ENCODE data around the gene C3orf20. TPM values are rescaled to one million over a fixed set of nuclear protein-coding genes. Genes with fewer than 3 reads are reported as not detected.

The C3orf20 gene
- total RNA-seq, 1 experiment from 2014 or later = not detected

DNA sequence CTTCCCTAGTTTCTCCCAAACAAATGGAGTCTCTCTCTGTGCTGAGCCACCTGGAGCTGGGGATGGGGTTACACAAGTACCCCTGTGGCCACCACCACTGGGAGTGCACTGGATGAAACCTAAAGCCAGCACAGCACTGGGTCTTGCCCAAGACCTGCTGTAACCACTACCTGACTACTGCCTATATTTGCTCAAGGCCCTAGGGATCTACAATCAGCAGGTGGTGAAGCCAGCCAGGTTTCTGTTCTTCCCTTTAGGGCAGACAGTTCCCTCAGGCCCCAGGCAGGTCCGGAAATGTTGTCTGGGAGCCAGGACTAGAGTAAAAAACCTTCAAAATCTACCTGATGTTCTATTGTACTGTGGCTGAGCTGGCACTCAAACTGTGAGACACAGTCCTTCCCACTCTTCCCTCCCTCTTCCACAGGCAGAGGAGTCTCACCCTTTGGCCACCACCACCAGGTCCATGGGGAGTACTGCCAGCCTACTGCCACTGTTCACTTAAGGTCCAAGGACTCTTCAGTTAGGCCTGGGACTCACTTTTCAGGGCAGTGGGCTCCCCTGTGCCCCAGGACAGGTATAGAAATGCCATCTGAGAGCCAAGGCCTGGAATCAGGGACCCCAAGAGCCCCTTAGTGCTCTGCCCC, 23.8 kb downstream of the C3orf20 start:
- DNase-seq (ENCODE audit: unreplicated experiment) = no peak
- Mint-ChIP-seq H3K9me3 (ENCODE audit: unreplicated experiment) (peaks cover 6% of the 10 kb centered on the region), H3K4me3 (ENCODE audit: unreplicated experiment) (no peak overlapping the region), H3K36me3 (ENCODE audit: insufficient read depth, unreplicated experiment) (no peaks in the 10 kb centered on the region), H3K27ac (ENCODE audit: low read depth, unreplicated experiment) (no peak overlapping the region), H3K4me1 (ENCODE audit: insufficient read depth, unreplicated experiment) (no peaks in the 10 kb centered on the region), H3K27me3 (ENCODE audit: insufficient read depth, unreplicated experiment) (peaks cover 39% of the 10 kb centered on the region)
- no TSS peak for BruUV-seq (replicated peaks)
- TF ChIP-seq, protein P1, sequence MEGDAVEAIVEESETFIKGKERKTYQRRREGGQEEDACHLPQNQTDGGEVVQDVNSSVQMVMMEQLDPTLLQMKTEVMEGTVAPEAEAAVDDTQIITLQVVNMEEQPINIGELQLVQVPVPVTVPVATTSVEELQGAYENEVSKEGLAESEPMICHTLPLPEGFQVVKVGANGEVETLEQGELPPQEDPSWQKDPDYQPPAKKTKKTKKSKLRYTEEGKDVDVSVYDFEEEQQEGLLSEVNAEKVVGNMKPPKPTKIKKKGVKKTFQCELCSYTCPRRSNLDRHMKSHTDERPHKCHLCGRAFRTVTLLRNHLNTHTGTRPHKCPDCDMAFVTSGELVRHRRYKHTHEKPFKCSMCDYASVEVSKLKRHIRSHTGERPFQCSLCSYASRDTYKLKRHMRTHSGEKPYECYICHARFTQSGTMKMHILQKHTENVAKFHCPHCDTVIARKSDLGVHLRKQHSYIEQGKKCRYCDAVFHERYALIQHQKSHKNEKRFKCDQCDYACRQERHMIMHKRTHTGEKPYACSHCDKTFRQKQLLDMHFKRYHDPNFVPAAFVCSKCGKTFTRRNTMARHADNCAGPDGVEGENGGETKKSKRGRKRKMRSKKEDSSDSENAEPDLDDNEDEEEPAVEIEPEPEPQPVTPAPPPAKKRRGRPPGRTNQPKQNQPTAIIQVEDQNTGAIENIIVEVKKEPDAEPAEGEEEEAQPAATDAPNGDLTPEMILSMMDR (IDR thresholded peaks at IDR 0.05; ENCODE audit: unreplicated experiment) = no peak
- ChIA-PET CTCF (interaction anchor here (0.5 to 0.9 kb wide), 3 partner anchors 220 to 223 kb away, joined by 3 to 4 read pairs (median 4); no protein-coding TSS in a partner anchor), POLR2A (interaction anchor here (0.6 kb wide), 1 partner anchor 339 kb away, joined by 3 read pairs; no protein-coding TSS in a partner anchor)
- intact Hi-C loops (cut with micrococcal nuclease) = no loop called here

DNA sequence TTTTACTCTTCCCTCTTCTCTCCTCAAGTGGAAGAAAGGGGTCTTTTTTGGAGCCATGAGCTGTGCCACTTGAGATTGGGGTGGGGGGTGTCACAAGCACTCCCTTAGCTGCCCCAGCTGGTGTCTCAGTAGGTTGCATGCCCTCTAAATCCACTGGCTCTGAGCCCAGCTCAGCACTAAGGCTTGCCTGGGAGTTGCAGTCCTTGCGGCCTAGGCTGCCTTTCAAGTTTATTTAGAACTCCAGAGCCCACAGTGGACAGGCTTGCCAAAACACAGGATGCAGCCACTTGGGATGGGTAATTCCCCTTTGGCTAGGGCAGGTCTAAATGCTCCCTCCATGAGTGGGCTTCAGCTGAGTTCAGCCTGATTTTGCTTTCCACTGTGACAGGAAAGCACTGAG, 24.7 kb downstream of the C3orf20 start:
- no TSS peak for BruUV-seq (replicated peaks)
- Mint-ChIP-seq H3K27ac (ENCODE audit: low read depth, unreplicated experiment) (no peak overlapping the region), H3K36me3 (ENCODE audit: insufficient read depth, unreplicated experiment) (no peaks in the 10 kb centered on the region), H3K27me3 (ENCODE audit: insufficient read depth, unreplicated experiment) (peaks cover 30% of the 10 kb centered on the region), H3K9me3 (ENCODE audit: unreplicated experiment) (peaks cover 1% of the 10 kb centered on the region), H3K4me3 (ENCODE audit: unreplicated experiment) (no peak overlapping the region), H3K4me1 (ENCODE audit: insufficient read depth, unreplicated experiment) (no peaks in the 10 kb centered on the region)
- TF ChIP-seq, protein P1 (IDR thresholded peaks at IDR 0.05; ENCODE audit: unreplicated experiment) = no peak
- ChIA-PET POLR2A (no interaction called here), CTCF (interaction anchor here (0.5 to 0.7 kb wide), 3 partner anchors 118 to 219 kb away, joined by 3 to 4 read pairs (median 3); no protein-coding TSS in a partner anchor)
- no peak for DNase-seq (ENCODE audit: unreplicated experiment)
- intact Hi-C loops (cut with micrococcal nuclease) = no loop called here

DNA sequence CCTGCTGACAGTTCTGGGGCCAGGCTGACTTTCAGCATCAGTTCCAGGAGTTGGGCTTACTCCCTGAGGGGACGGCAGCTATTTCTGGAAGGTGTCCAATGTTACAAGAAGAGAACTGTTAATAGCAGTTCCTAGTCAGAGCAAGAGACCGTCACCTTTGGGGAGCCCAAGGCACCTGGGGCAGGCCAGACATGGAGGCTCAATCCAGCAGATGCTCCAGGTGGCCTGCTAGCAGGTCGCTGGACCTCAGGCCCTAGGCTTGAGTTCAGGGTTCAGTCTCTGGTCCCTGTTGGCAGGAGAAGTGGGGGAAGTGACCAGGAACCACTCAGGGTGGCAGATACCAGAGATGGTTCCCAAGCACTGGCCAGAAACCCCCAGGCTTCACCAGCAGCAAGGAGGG, 25.9 kb downstream of the C3orf20 start:
- H3K36me3 Mint-ChIP-seq (ENCODE audit: insufficient read depth, unreplicated experiment) = no peaks in the 10 kb centered on the region
- TF ChIP-seq, protein P1 (IDR thresholded peaks at IDR 0.05; ENCODE audit: unreplicated experiment) = no peak
- no peak overlapping the region for H3K27ac Mint-ChIP-seq (ENCODE audit: low read depth, unreplicated experiment)
- ChIA-PET CTCF (interaction anchor here (1.0 kb wide), 1 partner anchor 223 kb away, joined by 3 read pairs; no protein-coding TSS in a partner anchor), POLR2A (interaction anchor here (0.7 kb wide), 1 partner anchor 67 kb away, joined by 3 read pairs; no protein-coding TSS in a partner anchor)
- BruUV-seq (replicated peaks) = no TSS peak
- peaks cover 17% of the 10 kb centered on the region for H3K27me3 Mint-ChIP-seq (ENCODE audit: insufficient read depth, unreplicated experiment)
- intact Hi-C loops (cut with micrococcal nuclease) = no loop called here
- no peaks in the 10 kb centered on the region for H3K4me1 Mint-ChIP-seq (ENCODE audit: insufficient read depth, unreplicated experiment)
- no peak overlapping the region for H3K4me3 Mint-ChIP-seq (ENCODE audit: unreplicated experiment)
- H3K9me3 Mint-ChIP-seq (ENCODE audit: unreplicated experiment) = no peaks in the 10 kb centered on the region
- no peak for DNase-seq (ENCODE audit: unreplicated experiment)

DNA sequence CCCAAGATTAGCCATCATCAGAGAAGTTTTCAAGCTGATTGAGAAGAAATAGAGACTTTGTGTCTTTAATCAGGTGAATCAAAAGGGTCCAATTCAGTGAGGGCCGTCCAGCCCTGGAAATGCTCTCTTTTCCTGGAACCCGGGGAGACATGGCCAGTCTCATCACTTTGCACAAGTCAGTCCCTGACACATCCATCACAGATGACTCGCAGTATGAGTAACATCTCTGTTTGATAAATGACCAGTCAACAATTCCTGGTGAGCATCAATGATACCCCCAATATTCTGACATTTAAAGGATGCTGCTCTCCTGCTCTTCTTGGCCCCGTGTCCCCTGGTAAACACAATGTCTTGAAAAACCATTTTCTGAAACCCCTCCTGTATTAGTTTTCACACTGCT, 26.7 kb downstream of the C3orf20 start:
- DNase-seq (ENCODE audit: unreplicated experiment) = no peak
- intact Hi-C loops (cut with micrococcal nuclease) = no loop called here
- Mint-ChIP-seq H3K36me3 (ENCODE audit: insufficient read depth, unreplicated experiment) (no peaks in the 10 kb centered on the region), H3K9me3 (ENCODE audit: unreplicated experiment) (no peaks in the 10 kb centered on the region), H3K4me1 (ENCODE audit: insufficient read depth, unreplicated experiment) (no peaks in the 10 kb centered on the region), H3K4me3 (ENCODE audit: unreplicated experiment) (no peak overlapping the region), H3K27me3 (ENCODE audit: insufficient read depth, unreplicated experiment) (peaks cover 11% of the 10 kb centered on the region), H3K27ac (ENCODE audit: low read depth, unreplicated experiment) (no peak overlapping the region)
- POLR2A ChIA-PET = no interaction called here
- TF ChIP-seq, protein P1 (IDR thresholded peaks at IDR 0.05; ENCODE audit: unreplicated experiment) = no peak
- CTCF ChIA-PET = no interaction called here
- BruUV-seq (replicated peaks) = no TSS peak

Measured in MCF 10A (cell line).